GM04504 (cell line): Measurements from ENCODE around the gene C1orf35.
A peak's percentile ranks its signal among the peaks of the same experiment; 100 is the strongest.

Source experiments
- DNase-seq: peaks from one replicate; pipeline ENCODE4 v3.0.0-alpha.2; 2012; ENCODE audit warnings: low read depth

Gene C1orf35

DNA sequence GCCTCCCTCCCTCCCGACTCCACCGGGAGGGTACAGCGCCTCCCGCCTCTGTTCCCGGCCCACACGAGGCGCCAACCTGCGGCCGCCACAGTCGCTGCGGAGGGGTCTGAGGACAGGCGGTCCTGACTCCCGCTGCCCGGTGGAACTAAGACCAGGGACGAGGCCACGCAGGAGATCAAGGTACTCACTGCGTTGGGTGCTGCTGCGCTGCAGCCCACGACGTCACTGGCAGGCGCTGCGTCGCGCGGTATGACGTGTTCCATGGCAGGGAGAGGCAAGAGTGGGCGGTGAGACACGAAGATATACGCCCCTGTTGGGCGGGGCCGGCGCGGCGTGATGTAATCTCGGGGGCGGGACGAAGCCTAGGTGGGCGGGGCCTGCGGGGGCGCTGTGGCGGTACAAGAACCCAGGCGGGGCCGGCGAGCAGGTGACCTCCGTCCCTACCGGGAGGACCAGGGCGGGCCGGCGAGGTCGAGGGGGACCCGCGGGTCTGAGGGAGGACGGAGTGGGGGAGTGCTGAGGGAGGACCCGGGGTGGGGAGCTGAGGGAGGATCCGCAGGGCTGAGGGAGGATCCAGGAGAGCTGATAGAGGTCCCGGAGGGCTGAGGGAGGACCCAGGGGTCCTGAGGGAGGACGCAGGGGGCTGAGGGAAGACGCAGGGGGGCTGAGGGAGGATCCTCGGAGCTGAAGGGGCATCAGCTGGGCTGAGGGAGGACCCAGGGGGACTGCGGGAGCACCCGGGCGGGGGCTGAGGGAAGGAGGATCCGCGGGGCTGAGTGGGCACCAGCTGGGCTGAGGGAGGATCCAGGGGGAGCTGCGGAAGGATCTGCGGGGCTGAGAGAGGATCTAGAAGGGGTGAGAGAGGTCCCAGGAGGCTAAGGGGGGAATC is 6.2 kb upstream of the C1orf35 start, which contains the start of gene MRPL55:
MRPL55 (minus strand) TSS at position 227 of the 889 bp plus-strand sequence. CDS start 1,039 bp downstream, outside the sequence.
- DNase-seq = peak; percentile 88

DNA sequence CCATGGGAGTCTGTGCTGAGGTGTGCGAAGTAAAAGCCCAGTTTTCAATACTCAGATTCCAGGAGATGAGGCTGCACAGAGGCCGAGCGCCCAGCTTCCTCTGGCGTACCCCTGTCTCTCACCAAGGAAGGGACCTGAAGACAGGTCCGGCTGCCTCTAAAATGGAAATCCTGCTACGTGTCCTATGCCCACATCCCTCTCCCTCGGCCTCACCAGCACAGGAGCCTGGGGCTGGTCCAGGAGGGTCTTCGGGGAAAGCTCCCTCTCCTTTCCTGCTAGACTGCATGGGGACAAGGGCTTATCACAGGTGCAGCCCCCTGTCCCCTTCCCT is 5.6 kb upstream of the C1orf35 start:
- no peak for DNase-seq

- DNase-seq = no peak
Measured at GRCh38 chr1:228108055-228108690, 5.0 kb upstream of the C1orf35 start.

DNA sequence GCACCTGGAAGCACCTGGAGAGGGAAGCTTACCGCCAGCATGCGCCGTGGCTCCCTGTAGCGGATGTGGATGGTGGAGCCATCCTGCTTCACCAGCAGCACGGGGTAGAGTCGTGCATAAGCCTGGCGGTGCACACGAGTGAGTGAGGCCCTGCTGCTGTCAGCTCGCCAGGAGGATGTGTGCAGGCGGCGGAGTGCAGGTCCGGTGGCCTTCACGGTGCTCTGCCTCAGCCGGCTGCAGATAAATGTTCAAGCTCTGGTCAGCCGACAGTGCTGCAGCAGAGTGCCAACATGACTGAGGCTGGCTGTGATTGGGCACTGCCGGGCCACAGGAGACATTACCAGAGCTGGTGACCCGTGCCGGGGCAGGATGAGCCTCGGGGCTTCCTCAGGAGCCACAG is 4.5 kb upstream of the C1orf35 start:
- DNase-seq = no peak

GRCh38 chr1:228106800-228107054 is 3.6 kb upstream of the C1orf35 start:
- no peak for DNase-seq

GRCh38 chr1:228105996-228106799 is 3.1 kb upstream of the C1orf35 start:
- no peak for DNase-seq

GRCh38 chr1:228105270-228105995 is 2.3 kb upstream of the C1orf35 start:
- no peak for DNase-seq

DNA sequence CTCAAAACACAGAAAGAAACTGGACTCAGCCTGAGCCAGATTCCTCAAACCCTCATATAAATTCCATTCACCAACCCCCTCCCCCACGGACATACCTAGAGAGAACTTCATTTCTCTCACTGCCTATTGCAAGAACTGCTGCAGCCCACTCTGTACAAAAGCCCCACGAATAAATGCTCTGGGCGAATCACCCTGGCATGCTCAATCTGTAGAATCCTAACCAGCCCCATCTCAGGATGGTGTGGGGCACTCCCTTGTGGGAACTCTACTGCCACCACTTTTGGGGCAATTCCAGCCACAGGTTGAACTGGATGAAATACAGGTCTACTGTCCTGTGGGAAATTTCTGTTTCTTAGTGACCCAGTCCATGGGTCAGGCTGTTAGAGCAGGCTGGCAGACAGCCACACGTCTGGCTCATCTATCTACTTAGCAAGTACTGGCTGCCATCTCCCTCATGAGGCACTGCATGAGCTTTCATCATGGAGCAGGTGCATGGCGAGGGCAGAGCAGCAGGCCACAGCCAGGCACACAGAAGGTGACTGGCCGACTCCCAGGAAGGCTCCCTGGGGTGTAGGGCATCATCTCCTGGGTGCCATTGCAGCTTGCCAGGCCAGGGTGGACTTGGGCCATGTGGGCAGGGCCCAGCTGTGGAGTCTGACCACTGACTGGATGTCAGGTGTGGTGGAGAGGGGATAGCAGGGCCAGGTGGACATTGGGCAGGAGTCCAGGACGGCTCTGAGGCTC is 1.6 kb upstream of the C1orf35 start:
- no peak for DNase-seq

GRCh38 chr1:228101994-228102790 is 933 bp downstream of the C1orf35 start:
- no peak for DNase-seq

GRCh38 chr1:228101614-228101993 is 1.5 kb downstream of the C1orf35 start:
- no peak for DNase-seq

DNA sequence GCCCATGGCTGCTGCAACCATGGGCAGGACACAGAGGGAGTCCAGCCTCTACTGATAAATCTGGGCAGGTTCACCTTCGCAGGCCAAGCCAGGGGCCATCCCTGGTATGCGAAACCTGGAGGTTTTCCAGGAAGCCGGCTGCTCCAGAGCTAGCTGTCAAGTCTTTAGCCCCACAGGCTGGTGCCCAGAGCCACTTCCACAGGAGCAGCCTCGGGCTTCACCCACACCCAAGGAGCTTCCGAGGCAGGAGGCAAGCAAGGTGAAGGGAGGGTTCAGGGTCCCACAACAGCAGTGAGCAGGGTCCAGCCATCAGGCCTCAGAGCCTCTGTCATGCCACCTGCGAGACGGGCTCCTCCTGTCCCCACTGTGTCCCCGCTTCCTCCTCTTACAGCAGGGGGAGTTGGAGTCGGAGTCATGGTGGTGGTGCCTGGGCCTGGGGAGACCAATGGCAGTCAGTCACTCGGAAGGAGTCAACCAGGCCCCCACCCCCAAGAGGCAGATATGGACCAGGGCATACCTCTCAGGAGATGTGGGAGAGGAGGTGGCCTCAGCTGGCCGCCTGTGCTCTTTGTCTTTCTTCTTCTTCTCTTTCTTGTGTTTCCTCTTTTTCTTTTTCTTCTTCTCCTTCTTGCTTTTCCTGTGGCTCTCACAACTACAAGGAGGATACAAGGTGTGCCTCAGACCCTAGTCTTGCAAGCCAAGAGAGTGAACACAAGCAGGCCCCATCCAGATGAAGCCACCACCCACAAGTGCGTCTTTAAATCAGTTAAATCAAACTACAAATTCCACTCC is 2.1 kb downstream of the C1orf35 start:
- DNase-seq = no peak

- DNase-seq = no peak
Measured at GRCh38 chr1:228099331-228099732, 3.8 kb downstream of the C1orf35 start.

- no peak for DNase-seq
Measured at GRCh38 chr1:228098323-228098931, 4.7 kb downstream of the C1orf35 start.

- DNase-seq = no peak
Measured at GRCh38 chr1:228097333-228098081, 5.6 kb downstream of the C1orf35 start.

DNA sequence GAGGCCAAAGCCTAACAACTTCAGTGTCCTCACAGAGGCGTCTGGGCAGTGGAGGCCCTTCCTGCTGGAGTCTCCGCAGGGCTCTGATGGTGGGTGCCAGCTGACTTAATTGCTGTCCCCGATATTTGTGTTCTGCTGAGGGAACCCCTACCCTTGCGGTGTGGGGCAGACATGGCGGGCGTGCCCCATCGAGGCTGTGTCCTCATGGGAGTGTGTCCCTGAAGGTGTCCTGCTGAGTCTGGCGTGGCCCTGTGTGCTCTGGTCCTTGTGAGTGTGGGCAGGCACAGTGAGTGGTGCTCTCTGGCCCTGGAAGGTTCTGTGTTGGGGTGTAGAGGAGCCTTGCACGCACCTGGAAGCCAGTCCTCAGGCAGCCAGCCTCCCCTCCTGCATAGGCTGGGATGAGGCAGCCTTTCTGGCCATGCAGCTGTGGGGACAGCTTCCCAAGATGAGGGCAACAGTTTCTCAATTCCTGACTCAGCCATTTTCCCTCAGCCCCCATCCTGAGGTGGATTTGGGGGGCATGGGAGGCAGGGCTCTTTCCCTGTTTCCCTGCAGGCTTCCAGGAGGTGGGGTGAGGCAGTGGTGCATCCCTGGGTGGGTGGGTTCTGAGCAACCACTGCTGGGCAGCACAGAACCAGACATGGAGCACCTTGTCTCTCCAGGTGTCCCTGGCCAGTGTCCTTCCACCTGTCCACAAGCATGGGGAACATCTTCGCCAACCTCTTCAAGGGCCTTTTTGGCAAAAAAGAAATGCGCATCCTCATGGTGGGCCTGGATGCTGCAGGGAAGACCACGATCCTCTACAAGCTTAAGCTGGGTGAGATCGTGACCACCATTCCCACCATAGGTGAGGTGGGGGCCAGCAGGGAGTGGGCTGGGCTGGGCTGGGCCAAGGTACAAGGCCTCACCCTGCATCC is 6.5 kb downstream of the C1orf35 start:
- DNase-seq = no peak

DNA sequence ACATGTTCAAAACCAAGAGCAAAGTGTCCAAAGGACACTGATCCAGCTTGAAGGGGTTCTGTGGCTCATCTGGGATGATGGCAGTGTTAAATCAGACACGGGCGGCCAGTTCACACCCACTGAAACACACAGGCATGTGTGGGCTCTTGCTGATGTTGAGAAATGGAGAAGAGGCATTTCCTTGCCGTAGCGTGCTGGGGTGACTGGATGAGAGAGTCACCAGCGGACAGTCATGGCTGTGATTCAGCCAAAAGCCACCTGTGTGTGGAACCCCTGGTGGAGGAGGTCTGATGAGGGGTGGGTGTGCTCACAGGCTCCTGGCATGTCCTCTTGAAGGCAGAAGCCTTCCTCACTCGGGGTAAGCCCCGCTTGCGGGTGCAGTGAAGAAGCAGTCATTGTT is 7.2 kb downstream of the C1orf35 start:
- DNase-seq = no peak

- DNase-seq = no peak
Measured at GRCh38 chr1:228095161-228095560, 8.0 kb downstream of the C1orf35 start.
